SU-DHL-6 (cell line): ENCODE measurements around the gene MRO.

Experiments
- CTCF ChIP-seq: fragments of 200-600 bp; sonication (generic); IDR thresholded peaks from one replicate; pipeline ENCODE4 v1.5.1; 2017; ENCODE audit warnings: antibody characterized with exemption, mild to moderate bottlenecking, low read length, moderate library complexity; ENCODE audit not compliant: insufficient read depth, poor library complexity, severe bottlenecking
- EZH2phosphoT487 ChIP-seq: fragments of 200-600 bp; sonication (generic), shearing (Covaris generic); conservative IDR thresholded peaks from 2 replicates; pipeline ENCODE4 v1.6.1; 2018; ENCODE audit warnings: mild to moderate bottlenecking, antibody characterized with exemption, low read length, moderate library complexity, mixed read lengths

- TF ChIP-seq CTCF (no peak), EZH2phosphoT487 (no peak)
These were observed 62.5 kb downstream of the MRO start for GRCh38 chr18:50757358-50757757.
